GM12873 (cell line): ENCODE measurements around the gene KLF12.

Source experiments
- CTCF ChIP-seq: IDR thresholded peaks from 2 replicates; pipeline ENCODE4 v1.5.1; 2012; ENCODE audit warnings: low read depth, mild to moderate bottlenecking, moderate library complexity, low read length, control low read depth; ENCODE audit not compliant: insufficient read depth; ENCODE audit errors: missing control alignments

Gene KLF12

GRCh38 chr13:74135326-74136083 is 1.3 kb upstream of the KLF12 start:
- no peak for TF ChIP-seq CTCF

GRCh38 chr13:74134777-74135325 is 647 bp upstream of the KLF12 start:
- no peak for TF ChIP-seq CTCF

GRCh38 chr13:74133657-74134201 is 475 bp downstream of the KLF12 start:
- TF ChIP-seq CTCF: no peak

- no peak for TF ChIP-seq CTCF
Observed at GRCh38 chr13:74132776-74133656, 1.2 kb downstream of the KLF12 start.

GRCh38 chr13:74132152-74132775 is 1.9 kb downstream of the KLF12 start:
- no peak for TF ChIP-seq CTCF

- TF ChIP-seq CTCF: no peak
Observed at GRCh38 chr13:74131227-74131626, 3.0 kb downstream of the KLF12 start.
